Neural cell (in vitro differentiated cells): Measurements from ENCODE around the gene ZDHHC20. TPM values are rescaled to one million over a fixed set of nuclear protein-coding genes. Genes with fewer than 3 reads are reported as not detected.

Experiments
- H2AFZ ChIP-seq: fragments of 200-600, 300-800 bp; sonication (generic), shearing (Covaris generic); 2 replicates; pipeline ENCODE4 v1.6.0; 2014; ENCODE audit warnings: low read depth, mild to moderate bottlenecking, antibody characterized with exemption, low read length, moderate library complexity
- H3F3A ChIP-seq: fragments of 200-600 bp; shearing (Covaris generic); 2 replicates; pipeline ENCODE4 v1.6.1; 2016; ENCODE audit warnings: mild to moderate bottlenecking, moderate library complexity, mixed read lengths, antibody characterized with exemption, low read length; ENCODE audit not compliant: insufficient read depth, poor library complexity, severe bottlenecking
- H3K27ac ChIP-seq: fragments of 200-600, 300-800 bp; sonication (generic), shearing (Covaris generic); 2 replicates; pipeline ENCODE4 v1.5.1; 2014; ENCODE audit warnings: mild to moderate bottlenecking, low read length, moderate library complexity
- H3K27me3 ChIP-seq: fragments of 300-800, 200-600 bp; sonication (generic), shearing (Covaris generic); 2 replicates; pipeline ENCODE4 v1.6.0; 2014; ENCODE audit warnings: mild to moderate bottlenecking, low read depth, low read length, moderate library complexity; ENCODE audit not compliant: insufficient read depth
- H3K36me3 ChIP-seq: fragments of 300-800, 200-600 bp; sonication (generic), shearing (Covaris generic); 2 replicates; pipeline ENCODE4 v1.5.1; 2014; ENCODE audit warnings: mild to moderate bottlenecking, antibody characterized with exemption, low read length, moderate library complexity; ENCODE audit not compliant: insufficient read depth
- H3K4me2 ChIP-seq: fragments of 300-800, 200-600 bp; sonication (generic), shearing (Covaris generic); 2 replicates; pipeline ENCODE4 v1.6.0; 2014; ENCODE audit warnings: mild to moderate bottlenecking, low read length
- H3K4me3 ChIP-seq: fragments of 300-800, 200-600 bp; sonication (generic), shearing (Covaris generic); 2 replicates; pipeline ENCODE4 v1.5.1; 2014; ENCODE audit warnings: mild to moderate bottlenecking, low read length, moderate library complexity
- H3K79me2 ChIP-seq: fragments of 200-600 bp; shearing (Covaris generic); replicated peaks from 2 replicates; pipeline ENCODE4 v1.6.0; 2014; ENCODE audit warnings: mild to moderate bottlenecking, low read length, moderate library complexity; ENCODE audit not compliant: insufficient read depth
- H3K9ac ChIP-seq: fragments of 300-800, 200-600 bp; sonication (generic), shearing (Covaris generic); 2 replicates; pipeline ENCODE4 v1.6.1; 2016; ENCODE audit warnings: mild to moderate bottlenecking, low read length, mixed read lengths
- H3K9me2 ChIP-seq: fragments of 200-600 bp; shearing (Covaris generic); 2 replicates; pipeline ENCODE4 v1.6.1; 2016; ENCODE audit warnings: mild to moderate bottlenecking, low read length, mixed read lengths; ENCODE audit not compliant: insufficient read depth
- H3K9me3 ChIP-seq: fragments of 200-600, 300-800 bp; sonication (generic), shearing (Covaris generic); 2 replicates; pipeline ENCODE4 v1.6.1; 2016; ENCODE audit warnings: mild to moderate bottlenecking, mixed run types, low read length, moderate library complexity, mixed read lengths
- H4K20me1 ChIP-seq: fragments of 200-600 bp; shearing (Covaris generic); 2 replicates; pipeline ENCODE4 v1.6.1; 2016; ENCODE audit warnings: mild to moderate bottlenecking, mixed run types; ENCODE audit not compliant: insufficient read depth
- EP300 ChIP-seq: fragments of 450-650 bp; conservative IDR thresholded peaks from 2 replicates; pipeline ENCODE4 v1.6.1; 2014; ENCODE audit warnings: antibody characterized with exemption, mild to moderate bottlenecking, moderate library complexity; ENCODE audit not compliant: poor library complexity, severe bottlenecking
- EZH2 ChIP-seq: fragments of 200-600, 300-800 bp; shearing (Covaris generic), sonication (generic); IDR thresholded peaks from 2 replicates; pipeline ENCODE4 v1.6.1; 2014; ENCODE audit warnings: antibody characterized with exemption, low read length, borderline replicate concordance, mild to moderate bottlenecking; ENCODE audit not compliant: insufficient read depth, poor library complexity, severe bottlenecking
- MXI1 ChIP-seq: fragments of 450-650 bp; conservative IDR thresholded peaks from 2 replicates; pipeline ENCODE4 v1.6.1; 2014; ENCODE audit warnings: antibody characterized with exemption, mild to moderate bottlenecking; ENCODE audit not compliant: poor library complexity, severe bottlenecking
- POLR2AphosphoS5 ChIP-seq: IDR thresholded peaks from 2 replicates; pipeline ENCODE4 v1.6.1; 2012
- RAD21 ChIP-seq: fragments of 450-650 bp; conservative IDR thresholded peaks from 2 replicates; pipeline ENCODE4 v1.6.1; 2014; ENCODE audit warnings: antibody characterized with exemption, mild to moderate bottlenecking, moderate library complexity
- SMC3 ChIP-seq: fragments of 450-650 bp; conservative IDR thresholded peaks from 2 replicates; pipeline ENCODE4 v1.6.1; 2014; ENCODE audit warnings: antibody characterized with exemption, mild to moderate bottlenecking, moderate library complexity; ENCODE audit not compliant: poor library complexity
- TAF1 ChIP-seq: IDR thresholded peaks from 2 replicates; pipeline ENCODE4 v1.6.1; 2012; ENCODE audit warnings: low read depth
- polyA plus RNA-seq: library from polyadenylated mRNA; depleted of rRNA; stranded (reverse); fragments of >200 nt; gene quantifications from 2 replicates; pipeline ENCODE4 v1.2.3, GENCODE V29; 2014
- TF ChIP-seq, protein P1 (sequence below): IDR thresholded peaks from 2 replicates; pipeline ENCODE4 v1.6.1; 2012; ENCODE audit warnings: borderline replicate concordance
- TF ChIP-seq, protein P2 (sequence below): fragments of 450-650 bp; IDR thresholded peaks from 2 replicates; pipeline ENCODE4 v1.5.1; 2014; ENCODE audit warnings: antibody characterized with exemption, mild to moderate bottlenecking, moderate library complexity; ENCODE audit not compliant: poor library complexity, severe bottlenecking

The ZDHHC20 gene
- polyA plus RNA-seq, 1 donor from 2014 or later = 43.3 TPM

DNA sequence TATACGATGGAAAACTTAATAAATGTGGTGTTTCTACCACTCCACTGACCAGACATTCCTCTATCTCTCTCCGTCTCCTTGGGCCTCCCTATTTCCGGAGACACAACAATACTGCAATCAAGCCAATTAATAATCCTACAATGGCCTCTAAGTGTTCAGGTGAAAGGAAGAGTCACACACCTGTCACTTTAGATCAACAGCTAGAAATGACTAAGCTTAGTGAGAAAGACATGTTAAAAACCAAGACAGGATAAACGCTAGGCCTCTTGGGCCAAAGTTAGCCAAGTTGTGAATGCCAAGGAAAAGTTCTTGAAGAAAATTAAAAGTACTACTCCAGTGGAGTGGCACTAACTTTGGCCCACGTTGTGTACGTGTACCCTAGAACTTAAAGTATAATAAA lies 22.5 kb downstream of the ZDHHC20 start:
- Histone ChIP-seq H3K36me3 (peaks cover 2% of the 10 kb centered on the region), H3K9me3 (peaks cover 12% of the 10 kb centered on the region), H3K9me2 (no peaks in the 10 kb centered on the region), H3F3A (no peaks in the 10 kb centered on the region), H3K9ac (no peak overlapping the region), H3K4me3 (no peak overlapping the region), H3K27ac (no peak overlapping the region), H3K27me3 (no peaks in the 10 kb centered on the region), H3K79me2 (peaks cover 44% of the 10 kb centered on the region), H2AFZ (no peak overlapping the region), H3K4me2 (no peak overlapping the region), H4K20me1 (no peaks in the 10 kb centered on the region)
- no peak for TF ChIP-seq EZH2
- TF ChIP-seq, protein P1, sequence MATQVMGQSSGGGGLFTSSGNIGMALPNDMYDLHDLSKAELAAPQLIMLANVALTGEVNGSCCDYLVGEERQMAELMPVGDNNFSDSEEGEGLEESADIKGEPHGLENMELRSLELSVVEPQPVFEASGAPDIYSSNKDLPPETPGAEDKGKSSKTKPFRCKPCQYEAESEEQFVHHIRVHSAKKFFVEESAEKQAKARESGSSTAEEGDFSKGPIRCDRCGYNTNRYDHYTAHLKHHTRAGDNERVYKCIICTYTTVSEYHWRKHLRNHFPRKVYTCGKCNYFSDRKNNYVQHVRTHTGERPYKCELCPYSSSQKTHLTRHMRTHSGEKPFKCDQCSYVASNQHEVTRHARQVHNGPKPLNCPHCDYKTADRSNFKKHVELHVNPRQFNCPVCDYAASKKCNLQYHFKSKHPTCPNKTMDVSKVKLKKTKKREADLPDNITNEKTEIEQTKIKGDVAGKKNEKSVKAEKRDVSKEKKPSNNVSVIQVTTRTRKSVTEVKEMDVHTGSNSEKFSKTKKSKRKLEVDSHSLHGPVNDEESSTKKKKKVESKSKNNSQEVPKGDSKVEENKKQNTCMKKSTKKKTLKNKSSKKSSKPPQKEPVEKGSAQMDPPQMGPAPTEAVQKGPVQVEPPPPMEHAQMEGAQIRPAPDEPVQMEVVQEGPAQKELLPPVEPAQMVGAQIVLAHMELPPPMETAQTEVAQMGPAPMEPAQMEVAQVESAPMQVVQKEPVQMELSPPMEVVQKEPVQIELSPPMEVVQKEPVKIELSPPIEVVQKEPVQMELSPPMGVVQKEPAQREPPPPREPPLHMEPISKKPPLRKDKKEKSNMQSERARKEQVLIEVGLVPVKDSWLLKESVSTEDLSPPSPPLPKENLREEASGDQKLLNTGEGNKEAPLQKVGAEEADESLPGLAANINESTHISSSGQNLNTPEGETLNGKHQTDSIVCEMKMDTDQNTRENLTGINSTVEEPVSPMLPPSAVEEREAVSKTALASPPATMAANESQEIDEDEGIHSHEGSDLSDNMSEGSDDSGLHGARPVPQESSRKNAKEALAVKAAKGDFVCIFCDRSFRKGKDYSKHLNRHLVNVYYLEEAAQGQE = no peak
- no peak for TF ChIP-seq EP300
- TF ChIP-seq, protein P2, sequence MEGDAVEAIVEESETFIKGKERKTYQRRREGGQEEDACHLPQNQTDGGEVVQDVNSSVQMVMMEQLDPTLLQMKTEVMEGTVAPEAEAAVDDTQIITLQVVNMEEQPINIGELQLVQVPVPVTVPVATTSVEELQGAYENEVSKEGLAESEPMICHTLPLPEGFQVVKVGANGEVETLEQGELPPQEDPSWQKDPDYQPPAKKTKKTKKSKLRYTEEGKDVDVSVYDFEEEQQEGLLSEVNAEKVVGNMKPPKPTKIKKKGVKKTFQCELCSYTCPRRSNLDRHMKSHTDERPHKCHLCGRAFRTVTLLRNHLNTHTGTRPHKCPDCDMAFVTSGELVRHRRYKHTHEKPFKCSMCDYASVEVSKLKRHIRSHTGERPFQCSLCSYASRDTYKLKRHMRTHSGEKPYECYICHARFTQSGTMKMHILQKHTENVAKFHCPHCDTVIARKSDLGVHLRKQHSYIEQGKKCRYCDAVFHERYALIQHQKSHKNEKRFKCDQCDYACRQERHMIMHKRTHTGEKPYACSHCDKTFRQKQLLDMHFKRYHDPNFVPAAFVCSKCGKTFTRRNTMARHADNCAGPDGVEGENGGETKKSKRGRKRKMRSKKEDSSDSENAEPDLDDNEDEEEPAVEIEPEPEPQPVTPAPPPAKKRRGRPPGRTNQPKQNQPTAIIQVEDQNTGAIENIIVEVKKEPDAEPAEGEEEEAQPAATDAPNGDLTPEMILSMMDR = no peak
- no peak for TF ChIP-seq MXI1
- no peak for TF ChIP-seq RAD21
- no peak for TF ChIP-seq SMC3
- no peak for TF ChIP-seq POLR2AphosphoS5
- no peak for TF ChIP-seq TAF1

DNA sequence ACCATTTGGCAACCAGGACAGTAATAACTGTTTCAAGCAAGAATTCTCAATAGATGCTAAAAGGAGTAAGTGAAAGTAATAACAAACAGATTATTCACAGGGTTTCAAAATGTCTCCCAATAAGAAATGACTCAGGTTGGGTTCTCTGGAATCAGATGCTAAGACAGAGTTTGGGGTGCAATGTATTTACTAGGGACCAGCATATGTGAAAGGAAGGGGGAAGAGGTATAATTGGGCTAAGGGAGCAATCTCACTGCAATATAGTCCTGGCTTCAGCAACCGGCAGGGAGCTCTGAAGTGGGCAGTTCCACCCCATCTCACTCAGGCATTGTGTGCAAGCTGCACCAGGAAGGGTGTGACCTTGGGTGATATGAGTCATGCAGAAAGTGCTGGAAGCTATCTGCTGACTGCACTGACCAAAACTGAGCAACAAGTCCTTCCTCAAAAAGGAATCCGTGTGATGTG lies 23.4 kb downstream of the ZDHHC20 start:
- Histone ChIP-seq H3K4me2 (no peak overlapping the region), H3K9ac (no peak overlapping the region), H3K9me3 (peaks cover 12% of the 10 kb centered on the region), H3K79me2 (peaks cover 41% of the 10 kb centered on the region), H3K9me2 (no peaks in the 10 kb centered on the region), H3K27me3 (no peaks in the 10 kb centered on the region), H3K4me3 (no peak overlapping the region), H2AFZ (no peak overlapping the region), H4K20me1 (no peaks in the 10 kb centered on the region), H3K27ac (no peak overlapping the region), H3F3A (no peaks in the 10 kb centered on the region), H3K36me3 (peaks cover 2% of the 10 kb centered on the region)
- TF ChIP-seq, protein P1 = no peak
- TF ChIP-seq SMC3 (no peak), POLR2AphosphoS5 (no peak), EZH2 (no peak), RAD21 (no peak), TAF1 (no peak), MXI1 (no peak), EP300 (no peak)
- TF ChIP-seq, protein P2 = no peak
